Activated T-cell treated with anti-CD3 and anti-CD28 coated beads, Interleukin-2, amount 50 U/mL, for 24 hours (primary cell): ENCODE measurements around the gene YBX2.
A peak's percentile ranks its signal among the peaks of the same experiment; 100 is the strongest.

Source experiments
- DNase-seq: peaks from one replicate; pipeline ENCODE4 v3.0.0-alpha.2; 2020
- H3K27ac Mint-ChIP-seq: 2 replicates; pipeline ENCODE4 v1.8.0; 2020; ENCODE audit warnings: mild to moderate bottlenecking, mixed read lengths
- H3K27me3 Mint-ChIP-seq: 2 replicates; pipeline ENCODE4 v1.8.0; 2020; ENCODE audit warnings: mixed read lengths
- H3K36me3 Mint-ChIP-seq: 2 replicates; pipeline ENCODE4 v1.8.0; 2020; ENCODE audit warnings: low read depth, mixed read lengths
- H3K4me1 Mint-ChIP-seq: 2 replicates; pipeline ENCODE4 v1.8.0; 2020; ENCODE audit warnings: low read depth, mixed read lengths
- H3K4me3 Mint-ChIP-seq: 2 replicates; pipeline ENCODE4 v1.8.0; 2020; ENCODE audit warnings: mild to moderate bottlenecking, moderate library complexity, mixed read lengths
- H3K9me3 Mint-ChIP-seq: 2 replicates; pipeline ENCODE4 v1.8.0; 2020; ENCODE audit warnings: mixed read lengths

The YBX2 gene

GRCh38 chr17:7313890-7314718 lies 19.7 kb upstream of the YBX2 start:
- H3K27ac Mint-ChIP-seq: peak overlapping the region; percentile 99
- peak overlapping the region; percentile 88 for H3K4me3 Mint-ChIP-seq
- H3K36me3 Mint-ChIP-seq: peaks cover 96% of the 10 kb centered on the region
- H3K4me1 Mint-ChIP-seq: peaks cover 61% of the 10 kb centered on the region
- no peaks in the 10 kb centered on the region for H3K9me3 Mint-ChIP-seq
- no peaks in the 10 kb centered on the region for H3K27me3 Mint-ChIP-seq
- no peak for DNase-seq

GRCh38 chr17:7313088-7313889 lies 18.9 kb upstream of the YBX2 start:
- H3K36me3 Mint-ChIP-seq: peaks cover 96% of the 10 kb centered on the region
- H3K4me3 Mint-ChIP-seq: peak overlapping the region; percentile 88

GRCh38 chr17:7312432-7313087 lies 18.1 kb upstream of the YBX2 start:
- no peaks in the 10 kb centered on the region for H3K9me3 Mint-ChIP-seq
- peak overlapping the region; percentile 88 for H3K4me3 Mint-ChIP-seq
- peaks cover 66% of the 10 kb centered on the region for H3K4me1 Mint-ChIP-seq
- H3K36me3 Mint-ChIP-seq: peaks cover 90% of the 10 kb centered on the region
- DNase-seq: no peak
- no peaks in the 10 kb centered on the region for H3K27me3 Mint-ChIP-seq
- peak overlapping the region; percentile 99 for H3K27ac Mint-ChIP-seq

More at GRCh38 chr17:7313088-7313889, 18.9 kb upstream of the YBX2 start:
- no peaks in the 10 kb centered on the region for H3K27me3 Mint-ChIP-seq
- H3K4me1 Mint-ChIP-seq: peaks cover 66% of the 10 kb centered on the region
- peak; percentile 65 for DNase-seq
- peak overlapping the region; percentile 99 for H3K27ac Mint-ChIP-seq
- no peaks in the 10 kb centered on the region for H3K9me3 Mint-ChIP-seq

GRCh38 chr17:7311110-7311705 lies 16.8 kb upstream of the YBX2 start:
- peak overlapping the region; percentile 96 for H3K4me3 Mint-ChIP-seq
- peak overlapping the region; percentile 99 for H3K27ac Mint-ChIP-seq
- no peaks in the 10 kb centered on the region for H3K27me3 Mint-ChIP-seq
- DNase-seq: no peak
- H3K36me3 Mint-ChIP-seq: peaks cover 82% of the 10 kb centered on the region
- H3K4me1 Mint-ChIP-seq: peaks cover 68% of the 10 kb centered on the region
- no peaks in the 10 kb centered on the region for H3K9me3 Mint-ChIP-seq

- peak overlapping the region; percentile 96 for H3K4me3 Mint-ChIP-seq
- peaks cover 68% of the 10 kb centered on the region for H3K36me3 Mint-ChIP-seq
- peak overlapping the region; percentile 99 for H3K27ac Mint-ChIP-seq
- H3K4me1 Mint-ChIP-seq: peaks cover 61% of the 10 kb centered on the region
- no peak for DNase-seq
- no peaks in the 10 kb centered on the region for H3K9me3 Mint-ChIP-seq
- no peaks in the 10 kb centered on the region for H3K27me3 Mint-ChIP-seq
Measured at GRCh38 chr17:7309628-7310027, 15.2 kb upstream of the YBX2 start.

- Mint-ChIP-seq H3K36me3 (peaks cover 60% of the 10 kb centered on the region), H3K4me1 (peaks cover 54% of the 10 kb centered on the region), H3K9me3 (no peaks in the 10 kb centered on the region), H3K27me3 (no peaks in the 10 kb centered on the region), H3K4me3 (peak overlapping the region; percentile 96), H3K27ac (peak overlapping the region; percentile 99)
- DNase-seq: peak; percentile 87
Measured at GRCh38 chr17:7308625-7309433, 14.4 kb upstream of the YBX2 start.

GRCh38 chr17:7307686-7308624 lies 13.5 kb upstream of the YBX2 start:
- peaks cover 52% of the 10 kb centered on the region for H3K36me3 Mint-ChIP-seq
- H3K4me1 Mint-ChIP-seq: peaks cover 46% of the 10 kb centered on the region
- H3K27ac Mint-ChIP-seq: peak overlapping the region; percentile 99
- H3K4me3 Mint-ChIP-seq: peak overlapping the region; percentile 96
- peak; percentile 72 for DNase-seq
- no peaks in the 10 kb centered on the region for H3K9me3 Mint-ChIP-seq
- no peaks in the 10 kb centered on the region for H3K27me3 Mint-ChIP-seq

- Mint-ChIP-seq H3K4me3 (peak within 1 kb of the TSS; percentile 96), H3K27me3 (no peaks in the 10 kb centered on the region), H3K4me1 (peaks cover 38% of the 10 kb centered on the region), H3K27ac (peak within 1 kb of the TSS; percentile 99), H3K9me3 (no peaks in the 10 kb centered on the region), H3K36me3 (peaks cover 43% of the 10 kb centered on the region)
- DNase-seq: peak; percentile 100
Measured at GRCh38 chr17:7306911-7307685, 12.7 kb upstream of the YBX2 start, which contains the start of gene EIF5A. EIF5A (plus strand) TSS chr17:7307628; CDS start chr17:7309636, 2,008 bp downstream.

- Mint-ChIP-seq H3K4me1 (peaks cover 11% of the 10 kb centered on the region), H3K27me3 (no peaks in the 10 kb centered on the region), H3K4me3 (no peak overlapping the region), H3K9me3 (no peaks in the 10 kb centered on the region), H3K27ac (no peak overlapping the region), H3K36me3 (peaks cover 14% of the 10 kb centered on the region)
- DNase-seq: no peak
Measured at GRCh38 chr17:7304179-7304578, 9.7 kb upstream of the YBX2 start.

- no peaks in the 10 kb centered on the region for H3K9me3 Mint-ChIP-seq
- no peak overlapping the region for H3K27ac Mint-ChIP-seq
- H3K36me3 Mint-ChIP-seq: no peaks in the 10 kb centered on the region
- H3K27me3 Mint-ChIP-seq: peaks cover 33% of the 10 kb centered on the region
- peak overlapping the region; percentile 27 for H3K4me3 Mint-ChIP-seq
- peaks cover 22% of the 10 kb centered on the region for H3K4me1 Mint-ChIP-seq
- peak; percentile 85 for DNase-seq
Measured at GRCh38 chr17:7296189-7296861, 1.9 kb upstream of the YBX2 start.

- H3K4me1 Mint-ChIP-seq: peaks cover 22% of the 10 kb centered on the region
- H3K27ac Mint-ChIP-seq: no peak overlapping the region
- no peak for DNase-seq
- no peaks in the 10 kb centered on the region for H3K36me3 Mint-ChIP-seq
- H3K27me3 Mint-ChIP-seq: peaks cover 38% of the 10 kb centered on the region
- H3K4me3 Mint-ChIP-seq: peak overlapping the region; percentile 63
- no peaks in the 10 kb centered on the region for H3K9me3 Mint-ChIP-seq
Measured at GRCh38 chr17:7295230-7296180, 1.1 kb upstream of the YBX2 start.
